ENCODE results near the gene DLD.

DLD gene

DNA sequence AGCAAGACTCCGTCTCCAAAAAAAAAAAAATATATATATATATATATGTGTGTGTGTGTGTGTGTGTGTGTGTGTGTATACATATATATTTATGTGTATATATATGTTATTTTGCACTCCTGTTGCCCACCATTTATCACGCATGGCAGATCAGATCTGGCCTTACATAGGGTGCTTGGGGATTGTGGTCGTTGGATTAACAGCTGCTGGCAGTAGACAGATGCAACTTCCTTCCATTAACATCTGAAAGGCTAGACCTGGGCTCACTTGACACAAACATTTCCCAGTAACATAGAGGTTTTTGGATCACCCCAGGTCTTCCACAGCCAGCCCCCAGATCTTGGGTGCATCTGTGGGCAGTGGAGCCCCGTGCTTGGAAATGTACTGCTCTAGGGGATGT lies 40.8 kb upstream of the DLD start:
- TF ChIP-seq, protein P1, sequence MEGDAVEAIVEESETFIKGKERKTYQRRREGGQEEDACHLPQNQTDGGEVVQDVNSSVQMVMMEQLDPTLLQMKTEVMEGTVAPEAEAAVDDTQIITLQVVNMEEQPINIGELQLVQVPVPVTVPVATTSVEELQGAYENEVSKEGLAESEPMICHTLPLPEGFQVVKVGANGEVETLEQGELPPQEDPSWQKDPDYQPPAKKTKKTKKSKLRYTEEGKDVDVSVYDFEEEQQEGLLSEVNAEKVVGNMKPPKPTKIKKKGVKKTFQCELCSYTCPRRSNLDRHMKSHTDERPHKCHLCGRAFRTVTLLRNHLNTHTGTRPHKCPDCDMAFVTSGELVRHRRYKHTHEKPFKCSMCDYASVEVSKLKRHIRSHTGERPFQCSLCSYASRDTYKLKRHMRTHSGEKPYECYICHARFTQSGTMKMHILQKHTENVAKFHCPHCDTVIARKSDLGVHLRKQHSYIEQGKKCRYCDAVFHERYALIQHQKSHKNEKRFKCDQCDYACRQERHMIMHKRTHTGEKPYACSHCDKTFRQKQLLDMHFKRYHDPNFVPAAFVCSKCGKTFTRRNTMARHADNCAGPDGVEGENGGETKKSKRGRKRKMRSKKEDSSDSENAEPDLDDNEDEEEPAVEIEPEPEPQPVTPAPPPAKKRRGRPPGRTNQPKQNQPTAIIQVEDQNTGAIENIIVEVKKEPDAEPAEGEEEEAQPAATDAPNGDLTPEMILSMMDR (IDR thresholded peaks at IDR 0.05; ENCODE audit: extremely low read depth, insufficient read depth, missing control alignments), result no peak
- no peak for DNase-seq (ENCODE audit: low spot score)
- in situ Hi-C loops (cut with MboI; ENCODE audit: low pct_unique_long_range_greater_than_20kb, low sequenced_read_pairs, unreplicated experiment), result no loop called here

DNA sequence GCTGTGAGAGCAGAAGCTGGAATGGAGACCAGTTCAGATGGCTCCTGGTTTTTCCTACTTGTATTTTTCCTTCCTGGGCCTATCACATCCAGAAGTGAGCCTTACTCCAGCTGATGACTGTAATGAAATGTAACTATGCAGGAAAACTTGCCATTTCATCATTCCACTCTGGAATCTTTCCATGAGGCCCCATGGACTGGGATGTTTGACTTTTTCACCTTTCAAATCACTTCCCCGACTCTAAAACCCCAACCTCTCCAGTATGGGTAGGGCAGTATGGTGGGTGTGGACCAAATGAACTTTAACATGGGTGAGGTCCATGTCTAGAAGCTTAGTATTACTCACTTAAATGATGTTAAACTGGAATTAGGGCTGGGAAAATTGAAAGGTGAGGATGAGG lies 40.3 kb upstream of the DLD start:
- TF ChIP-seq, protein P1 (IDR thresholded peaks at IDR 0.05; ENCODE audit: extremely low read depth, insufficient read depth, missing control alignments), result no peak
- no peak for DNase-seq (ENCODE audit: low spot score)
- in situ Hi-C loops (cut with MboI; ENCODE audit: low pct_unique_long_range_greater_than_20kb, low sequenced_read_pairs, unreplicated experiment), result no loop called here

DNA sequence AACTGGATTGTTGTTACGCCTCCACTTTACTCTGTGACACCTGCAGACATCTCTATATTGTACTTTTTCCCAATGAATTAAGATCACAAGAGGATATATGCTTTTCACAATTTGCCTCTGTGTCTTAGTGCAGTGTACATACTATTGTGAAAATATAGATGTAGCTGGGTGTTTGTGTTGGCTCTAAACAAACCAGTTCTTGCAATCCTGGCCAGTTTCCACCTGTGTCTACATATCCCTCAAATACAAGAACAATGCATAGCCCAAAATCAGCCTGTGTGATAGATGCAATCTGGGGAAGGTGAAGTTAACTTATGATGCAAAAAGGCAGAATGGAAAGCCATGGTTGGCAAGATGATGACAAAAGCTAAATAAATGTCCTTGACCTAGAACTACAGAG lies 36.5 kb upstream of the DLD start:
- in situ Hi-C loops (cut with MboI; ENCODE audit: low pct_unique_long_range_greater_than_20kb, low sequenced_read_pairs, unreplicated experiment), result no loop called here
- TF ChIP-seq, protein P1 (IDR thresholded peaks at IDR 0.05; ENCODE audit: extremely low read depth, insufficient read depth, missing control alignments), result no peak
- DNase-seq (ENCODE audit: low spot score), result no peak

DNA sequence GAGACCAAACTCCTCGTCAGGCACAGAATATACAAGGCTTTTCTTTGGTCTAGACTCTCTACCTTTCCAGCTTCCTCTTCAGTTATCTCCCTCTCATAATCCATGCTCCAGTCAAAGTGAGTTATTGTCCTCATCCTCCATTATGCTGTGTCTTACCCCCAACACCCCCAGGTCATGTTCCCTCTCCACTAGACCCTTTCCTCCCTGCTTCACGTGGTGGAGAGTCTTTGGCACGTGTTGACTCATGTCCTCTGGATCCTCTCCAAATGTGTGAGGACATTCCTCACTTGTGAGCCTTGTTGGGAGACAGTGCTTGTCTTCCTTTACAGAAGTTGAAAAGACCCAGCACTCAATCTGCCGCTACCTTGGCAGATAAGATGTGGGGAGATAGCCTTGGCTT lies 36.0 kb upstream of the DLD start:
- DNase-seq (ENCODE audit: low spot score), result no peak
- in situ Hi-C loops (cut with MboI; ENCODE audit: low pct_unique_long_range_greater_than_20kb, low sequenced_read_pairs, unreplicated experiment), result no loop called here
- TF ChIP-seq, protein P1 (IDR thresholded peaks at IDR 0.05; ENCODE audit: extremely low read depth, insufficient read depth, missing control alignments), result no peak

DNA sequence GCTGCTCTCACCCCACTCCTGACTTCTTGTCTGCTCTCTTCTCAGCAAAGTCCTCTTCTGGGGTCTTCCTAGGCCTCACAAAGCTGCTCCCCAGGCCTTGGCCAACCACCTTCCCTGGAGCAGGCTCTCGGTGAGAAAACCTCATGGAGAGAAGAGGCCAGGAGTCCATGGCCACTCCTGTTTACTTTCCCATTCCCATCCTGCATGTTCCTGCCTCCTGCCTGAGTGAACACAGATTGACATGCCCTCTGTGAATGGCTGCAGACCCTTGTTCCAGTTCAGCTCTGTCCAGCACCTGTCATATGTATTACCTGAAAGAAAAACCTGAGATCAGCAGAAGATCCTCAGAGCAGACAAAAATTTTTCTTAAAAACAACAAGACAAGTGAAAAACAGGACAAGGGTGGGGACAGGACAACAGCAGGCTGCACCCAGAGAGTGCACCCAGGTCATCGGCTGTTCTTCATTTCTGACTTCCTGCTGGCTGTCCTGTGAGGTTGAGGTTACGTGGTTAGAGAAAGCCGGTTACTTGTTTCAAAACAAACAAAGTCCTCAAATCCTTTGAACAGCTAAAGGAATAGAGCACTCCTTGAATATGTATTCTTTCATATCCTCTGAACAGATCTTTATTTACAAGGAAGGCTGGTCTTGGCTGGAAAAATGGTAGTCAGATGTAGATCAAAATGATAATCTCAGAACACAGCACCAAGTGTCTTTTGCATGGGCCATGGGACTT lies 34.0 kb upstream of the DLD start:
- in situ Hi-C loops (cut with MboI; ENCODE audit: low pct_unique_long_range_greater_than_20kb, low sequenced_read_pairs, unreplicated experiment), result no loop called here
- TF ChIP-seq, protein P1 (IDR thresholded peaks at IDR 0.05; ENCODE audit: extremely low read depth, insufficient read depth, missing control alignments), result no peak
- DNase-seq (ENCODE audit: low spot score), result no peak

DNA sequence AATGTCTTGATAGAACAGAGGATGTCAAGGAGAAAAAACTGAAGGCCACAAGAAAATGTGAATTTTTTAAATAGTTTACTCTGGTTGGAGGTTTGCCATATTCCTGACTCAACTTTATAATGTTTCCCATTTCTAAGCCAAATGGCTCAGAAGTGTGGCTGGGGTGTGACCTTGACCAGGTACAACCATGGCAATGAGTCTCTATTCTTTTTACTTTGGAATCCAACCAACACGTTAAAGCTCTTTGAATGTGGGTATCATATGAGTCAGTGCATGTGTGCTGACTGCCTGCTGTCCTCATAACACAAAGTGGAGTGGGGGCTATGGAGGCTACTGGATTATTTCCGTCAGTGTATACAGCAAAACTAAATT lies 33.5 kb upstream of the DLD start:
- DNase-seq (ENCODE audit: low spot score), result no peak
- in situ Hi-C loops (cut with MboI; ENCODE audit: low pct_unique_long_range_greater_than_20kb, low sequenced_read_pairs, unreplicated experiment), result no loop called here
- TF ChIP-seq, protein P1 (IDR thresholded peaks at IDR 0.05; ENCODE audit: extremely low read depth, insufficient read depth, missing control alignments), result no peak
